ENCODE measurements around the gene PSMB9.

Gene PSMB9

DNA sequence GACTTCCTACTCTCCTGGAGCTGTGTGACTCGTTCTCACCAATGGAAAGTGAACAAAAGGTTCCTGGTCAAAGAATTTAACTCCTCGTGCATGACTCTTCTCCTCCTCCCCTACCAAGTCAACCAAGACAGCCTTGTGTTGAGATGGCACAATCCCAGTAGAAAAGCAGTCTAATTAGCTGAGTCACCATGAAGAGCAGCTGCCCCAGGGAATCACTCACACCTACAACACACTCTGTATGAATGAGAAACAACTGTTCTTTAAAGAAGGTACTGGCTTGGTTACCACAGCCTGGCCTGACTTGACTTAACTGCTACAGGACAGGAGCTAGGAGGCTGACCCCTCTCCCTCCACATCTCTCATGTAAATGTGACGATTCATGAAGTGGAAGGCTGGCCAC is 34.3 kb upstream of the PSMB9 start:
- TF ChIP-seq Cebpa-rat (IDR thresholded peaks at IDR 0.05): no peak
- Histone ChIP-seq H3K27ac (peak overlapping the region in 4 of 11 experiments; percentile 13 to 51 (median 16); a peak in 4 of 22 replicates), H3K4me1 (peaks cover 19 to 44% (median 39%) of the 10 kb centered on the region in 10 experiments), H3K9me3 (replicated peaks in 1 of 11) (no peaks in the 10 kb centered on the region), H3K4me2 (peak overlapping the region in 9 of 11 experiments; percentile 6 to 75 (median 70); a peak in 16 of 22 replicates), H4K20me1 (no peaks in the 10 kb centered on the region), H3K36me3 (no peaks in the 10 kb centered on the region; a peak in 1 of 22 replicates), H3K4me3 (no peak overlapping the region), H3K27me3 (no peaks in the 10 kb centered on the region), H3K9ac (no peak overlapping the region)

GRCh38 chr6:32825966-32826365 is 28.0 kb upstream of the PSMB9 start:
- peaks cover 11 to 13% (median 12%) of the 10 kb centered on the region in 10 experiments for H3K4me1 ChIP-seq
- no peak overlapping the region for H3K4me2 ChIP-seq
- H3K9ac ChIP-seq: no peak overlapping the region
- TF ChIP-seq Cebpa-rat (IDR thresholded peaks at IDR 0.05): no peak
- no peak overlapping the region for H3K4me3 ChIP-seq
- H3K9me3 ChIP-seq (replicated peaks in 1 of 11): no peaks in the 10 kb centered on the region
- peaks cover 0 to 12% (median 0%) of the 10 kb centered on the region in 11 experiments; a peak in 2 of 22 replicates for H4K20me1 ChIP-seq
- no peak overlapping the region for H3K27ac ChIP-seq
- H3K36me3 ChIP-seq: peaks cover 29 to 48% (median 39%) of the 10 kb centered on the region in 11 experiments
- no peaks in the 10 kb centered on the region for H3K27me3 ChIP-seq

DNA sequence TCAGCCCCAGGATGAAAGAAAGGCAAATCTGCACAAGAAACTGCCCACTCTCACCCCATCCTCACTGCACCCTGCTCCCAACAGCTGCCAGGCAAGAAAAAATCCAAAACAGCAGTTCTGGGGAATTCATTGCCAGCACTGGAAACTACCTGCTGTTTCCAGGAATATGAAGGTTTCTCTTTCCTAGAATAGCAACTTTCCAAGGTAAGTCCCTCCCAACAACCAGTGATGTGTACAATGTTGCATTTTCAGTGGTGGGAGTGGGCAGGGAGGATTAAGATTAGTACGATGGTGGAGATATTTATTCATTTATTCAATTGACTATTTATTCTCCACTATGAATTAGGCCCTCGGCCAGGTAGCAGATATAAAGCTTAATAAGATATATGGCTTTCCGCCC is 27.0 kb upstream of the PSMB9 start:
- H3K27me3 ChIP-seq: no peaks in the 10 kb centered on the region
- H3K4me2 ChIP-seq: no peak overlapping the region
- H3K36me3 ChIP-seq: peaks cover 39 to 59% (median 50%) of the 10 kb centered on the region in 11 experiments

GRCh38 chr6:32829495-32829894 is 24.5 kb upstream of the PSMB9 start:
- H3K27ac ChIP-seq: no peak overlapping the region
- H3K9me3 ChIP-seq (replicated peaks in 1 of 11): no peaks in the 10 kb centered on the region
- no peaks in the 10 kb centered on the region for H3K27me3 ChIP-seq
- no peak overlapping the region for H3K4me3 ChIP-seq
- no peak overlapping the region; a peak in 1 of 22 replicates for H3K9ac ChIP-seq
- no peak for TF ChIP-seq Cebpa-rat (IDR thresholded peaks at IDR 0.05)
- H4K20me1 ChIP-seq: peaks cover 0 to 18% (median 0%) of the 10 kb centered on the region in 11 experiments; a peak in 4 of 22 replicates
- H3K36me3 ChIP-seq: peaks cover 59 to 83% (median 73%) of the 10 kb centered on the region in 11 experiments
- peaks cover 0 to 5% (median 0%) of the 10 kb centered on the region in 10 experiments; a peak in 1 of 20 replicates for H3K4me1 ChIP-seq
- no peak overlapping the region for H3K4me2 ChIP-seq

More for the DNA sequence above, 27.0 kb upstream of the PSMB9 start:
- Histone ChIP-seq H3K27ac (no peak overlapping the region), H4K20me1 (peaks cover 0 to 12% (median 0%) of the 10 kb centered on the region in 11 experiments; a peak in 2 of 22 replicates), H3K4me1 (peaks cover under 1 to 2% (median under 1%) of the 10 kb centered on the region in 10 experiments; a peak in 16 of 20 replicates), H3K4me3 (no peak overlapping the region), H3K9me3 (replicated peaks in 1 of 11) (no peaks in the 10 kb centered on the region), H3K9ac (peak overlapping the region in 1 of 11 experiments; percentile 1; a peak in 1 of 22 replicates)
- TF ChIP-seq Cebpa-rat (IDR thresholded peaks at IDR 0.05): no peak

DNA sequence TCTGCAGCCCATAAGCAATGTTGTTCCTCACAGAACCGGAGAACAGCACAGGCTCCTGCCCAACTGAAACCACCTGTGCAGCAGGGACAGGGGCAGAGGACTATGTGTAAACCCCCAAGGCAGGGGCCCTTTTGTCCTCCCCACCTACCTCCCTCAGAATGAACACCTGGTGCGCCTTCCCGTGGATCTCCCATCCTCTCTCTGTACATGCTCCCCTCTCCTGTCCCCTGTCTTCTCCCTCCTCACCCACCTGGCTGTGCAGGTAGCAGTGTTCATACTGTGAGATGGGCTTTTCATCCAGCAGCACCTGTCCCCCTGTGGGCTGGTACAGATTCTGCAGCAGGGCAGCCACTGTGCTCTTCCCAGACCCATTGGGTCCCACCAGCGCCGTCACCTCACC is 24.0 kb upstream of the PSMB9 start:
- no peaks in the 10 kb centered on the region for H3K9me3 ChIP-seq (replicated peaks in 1 of 11)
- H3K9ac ChIP-seq: no peak overlapping the region
- no peak for TF ChIP-seq Cebpa-rat (IDR thresholded peaks at IDR 0.05)
- no peaks in the 10 kb centered on the region for H3K27me3 ChIP-seq
- H3K4me2 ChIP-seq: no peak overlapping the region
- peaks cover 65 to 88% (median 79%) of the 10 kb centered on the region in 11 experiments for H3K36me3 ChIP-seq
- peaks cover 0 to 5% (median 0%) of the 10 kb centered on the region in 10 experiments; a peak in 2 of 20 replicates for H3K4me1 ChIP-seq
- H3K27ac ChIP-seq: no peak overlapping the region
- peaks cover 0 to 18% (median 0%) of the 10 kb centered on the region in 11 experiments; a peak in 4 of 22 replicates for H4K20me1 ChIP-seq
- no peak overlapping the region for H3K4me3 ChIP-seq

- Histone ChIP-seq H3K9me3 (replicated peaks in 1 of 11) (no peaks in the 10 kb centered on the region), H3K27me3 (no peaks in the 10 kb centered on the region), H3K4me1 (peaks cover 0 to 14% (median 4%) of the 10 kb centered on the region in 10 experiments; a peak in 11 of 20 replicates), H3K9ac (no peak overlapping the region), H3K36me3 (peaks cover 69 to 98% (median 87%) of the 10 kb centered on the region in 11 experiments), H3K4me3 (no peak overlapping the region), H3K4me2 (no peak overlapping the region), H4K20me1 (peaks cover 0 to 18% (median 0%) of the 10 kb centered on the region in 11 experiments; a peak in 4 of 22 replicates), H3K27ac (no peak overlapping the region)
- no peak for TF ChIP-seq Cebpa-rat (IDR thresholded peaks at IDR 0.05)
Observed at GRCh38 chr6:32830936-32831335, 23.1 kb upstream of the PSMB9 start.

DNA sequence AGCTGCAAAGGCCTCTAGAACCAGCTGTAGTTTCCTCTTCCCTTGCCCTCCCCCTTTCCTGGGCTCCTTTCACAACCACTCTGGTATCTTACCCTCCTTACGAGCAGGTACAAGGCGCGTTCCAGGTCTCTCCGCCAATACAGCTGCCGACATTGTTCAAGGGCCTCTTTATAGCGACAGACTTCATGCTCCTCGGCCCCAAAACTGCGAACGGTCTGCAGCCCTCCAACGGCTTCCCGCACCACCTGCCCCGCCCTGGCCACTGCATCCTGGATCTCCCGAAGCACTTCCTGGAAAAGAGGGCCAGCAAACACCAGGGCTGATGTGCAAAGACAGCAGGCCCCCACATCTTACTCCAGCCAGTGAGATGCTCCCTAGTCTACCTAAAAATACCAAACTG is 21.5 kb upstream of the PSMB9 start:
- TF ChIP-seq Cebpa-rat (IDR thresholded peaks at IDR 0.05): no peak
- Histone ChIP-seq H4K20me1 (peaks cover 0 to 18% (median 0%) of the 10 kb centered on the region in 11 experiments; a peak in 4 of 22 replicates), H3K9me3 (replicated peaks in 1 of 11) (no peaks in the 10 kb centered on the region), H3K27me3 (no peaks in the 10 kb centered on the region), H3K4me3 (no peak overlapping the region), H3K4me1 (peaks cover 8 to 28% (median 20%) of the 10 kb centered on the region in 10 experiments), H3K4me2 (no peak overlapping the region), H3K9ac (no peak overlapping the region; a peak in 1 of 22 replicates), H3K36me3 (peaks cover 72 to 97% (median 86%) of the 10 kb centered on the region in 11 experiments), H3K27ac (no peak overlapping the region)

- Histone ChIP-seq H3K27ac (no peak overlapping the region), H3K4me2 (no peak overlapping the region), H4K20me1 (peaks cover 0 to 18% (median 0%) of the 10 kb centered on the region in 11 experiments; a peak in 4 of 22 replicates), H3K9me3 (replicated peaks in 1 of 11) (no peaks in the 10 kb centered on the region), H3K4me1 (peaks cover 12 to 32% (median 24%) of the 10 kb centered on the region in 10 experiments), H3K9ac (no peak overlapping the region), H3K4me3 (no peak overlapping the region), H3K27me3 (no peaks in the 10 kb centered on the region), H3K36me3 (peaks cover 66 to 87% (median 78%) of the 10 kb centered on the region in 11 experiments)
- TF ChIP-seq Cebpa-rat (IDR thresholded peaks at IDR 0.05): no peak
Observed at GRCh38 chr6:32833664-32834063, 20.3 kb upstream of the PSMB9 start.

GRCh38 chr6:32835167-32835893 is 18.7 kb upstream of the PSMB9 start:
- H3K9me3 ChIP-seq (replicated peaks in 1 of 11): no peaks in the 10 kb centered on the region
- H3K4me2 ChIP-seq: peak overlapping the region in 2 of 11 experiments; percentile 98 to 100; a peak in 2 of 22 replicates
- no peak overlapping the region; a peak in 1 of 22 replicates for H3K9ac ChIP-seq
- peaks cover 49 to 71% (median 61%) of the 10 kb centered on the region in 11 experiments for H3K36me3 ChIP-seq
- TF ChIP-seq Cebpa-rat (IDR thresholded peaks at IDR 0.05): no peak
- peaks cover 0 to 9% (median 0%) of the 10 kb centered on the region in 11 experiments; a peak in 3 of 22 replicates for H4K20me1 ChIP-seq
- peaks cover 21 to 45% (median 39%) of the 10 kb centered on the region in 10 experiments for H3K4me1 ChIP-seq
- no peak overlapping the region for H3K27ac ChIP-seq
- H3K27me3 ChIP-seq: no peaks in the 10 kb centered on the region
- no peak overlapping the region for H3K4me3 ChIP-seq

Data from BLaER1 treated with 17β-estradiol and CSF1 and Interleukin-3, amounts not matched to agents 10 nM and 100 nM (cell line).